ENCODE results near the gene ANKRD23.
"Not testable (repeated sequence)": the region's sequence is repeated elsewhere in the genome, so short reads cannot be mapped to it uniquely, and the experiment has no call there.

The ANKRD23 gene

GRCh38 chr2:96863575-96864342 is 19.9 kb upstream of the ANKRD23 start:
- no peak for DNase-seq (ENCODE audit: low read depth in 2 of 2)

- DNase-seq (ENCODE audit: low read depth in 2 of 2) = not testable (repeated sequence)
These were observed 19.2 kb upstream of the ANKRD23 start for GRCh38 chr2:96863056-96863455.

- no peak for DNase-seq (ENCODE audit: low read depth in 2 of 2)
These were observed 17.3 kb upstream of the ANKRD23 start for GRCh38 chr2:96861074-96861473.

- no peak for DNase-seq (ENCODE audit: low read depth in 2 of 2)
These were observed 16.5 kb upstream of the ANKRD23 start for GRCh38 chr2:96860065-96861029.

GRCh38 chr2:96859681-96860064 is 15.9 kb upstream of the ANKRD23 start:
- DNase-seq (ENCODE audit: low read depth in 2 of 2) = no peak

- DNase-seq (ENCODE audit: low read depth in 2 of 2) = no peak
These were observed 15.4 kb upstream of the ANKRD23 start for GRCh38 chr2:96859099-96859649.

GRCh38 chr2:96857667-96858372 is 14.0 kb upstream of the ANKRD23 start, which contains the start of gene ANKRD39:
ANKRD39 (minus strand) TSS chr2:96858016; CDS start chr2:96857987, 29 bp downstream.
- DNase-seq (ENCODE audit: low read depth in 2 of 2) = peak; percentile 95 to 97

GRCh38 chr2:96856776-96857666 is 13.2 kb upstream of the ANKRD23 start:
- DNase-seq (ENCODE audit: low read depth in 2 of 2) = no peak

- DNase-seq (ENCODE audit: low read depth in 2 of 2) = no peak
These were observed 9.5 kb upstream of the ANKRD23 start for GRCh38 chr2:96853321-96853720.

- DNase-seq (ENCODE audit: low read depth in 2 of 2) = no peak
These were observed 8.8 kb upstream of the ANKRD23 start for GRCh38 chr2:96852667-96853066.

- DNase-seq (ENCODE audit: low read depth in 2 of 2) = no peak
These were observed 4.4 kb upstream of the ANKRD23 start for GRCh38 chr2:96848264-96848663.

- no peak for DNase-seq (ENCODE audit: low read depth in 2 of 2)
These were observed 3.8 kb upstream of the ANKRD23 start for GRCh38 chr2:96847586-96847985.

GRCh38 chr2:96846825-96847224 is 3.0 kb upstream of the ANKRD23 start:
- DNase-seq (ENCODE audit: low read depth in 2 of 2) = no peak

- DNase-seq (ENCODE audit: low read depth in 2 of 2) = no peak
These were observed 586 bp upstream of the ANKRD23 start for GRCh38 chr2:96844405-96844808.

- no peak for DNase-seq (ENCODE audit: low read depth in 2 of 2)
These were observed 1.2 kb downstream of the ANKRD23 start for GRCh38 chr2:96842600-96842999.

- no peak for DNase-seq (ENCODE audit: low read depth in 2 of 2)
These were observed 1.9 kb downstream of the ANKRD23 start for GRCh38 chr2:96841701-96842495.

GRCh38 chr2:96839875-96840850 is 3.7 kb downstream of the ANKRD23 start:
- no peak for DNase-seq (ENCODE audit: low read depth in 2 of 2)

GRCh38 chr2:96839293-96839874 is 4.4 kb downstream of the ANKRD23 start:
- peak; percentile 61 to 82 for DNase-seq (ENCODE audit: low read depth in 2 of 2)
